Loucy (cell line): ENCODE measurements around the gene C17orf114.

Experiments
- H2AFZ ChIP-seq: fragments of 200-600 bp; sonication (generic); 2 replicates; pipeline ENCODE4 v1.6.0; 2016; ENCODE audit warnings: antibody characterized with exemption, mild to moderate bottlenecking, low read length, moderate library complexity
- H3F3A ChIP-seq: fragments of 200-600 bp; 2 replicates; pipeline ENCODE4 v1.6.0; 2016; ENCODE audit warnings: antibody characterized with exemption, low read depth, mild to moderate bottlenecking
- H3K27me3 ChIP-seq: fragments of 200-600 bp; sonication (generic); 2 replicates; pipeline ENCODE4 v1.6.1; 2014; ENCODE audit warnings: low read length, mild to moderate bottlenecking; ENCODE audit not compliant: insufficient read depth, poor library complexity, severe bottlenecking
- H3K36me3 ChIP-seq: fragments of 200-600 bp; sonication (generic); 2 replicates; pipeline ENCODE4 v1.6.1; 2016; ENCODE audit warnings: low read length; ENCODE audit not compliant: insufficient read depth
- H3K4me1 ChIP-seq: fragments of 200-600 bp; sonication (generic); 2 replicates; pipeline ENCODE4 v1.5.1; 2014; ENCODE audit warnings: low read length, mild to moderate bottlenecking; ENCODE audit not compliant: insufficient read depth, poor library complexity, severe bottlenecking
- H3K4me2 ChIP-seq: fragments of 200-600 bp; sonication (generic); 2 replicates; pipeline ENCODE4 v1.6.0; 2014; ENCODE audit warnings: antibody characterized with exemption, low read length, low read depth, mild to moderate bottlenecking; ENCODE audit not compliant: poor library complexity, severe bottlenecking
- H3K4me3 ChIP-seq: fragments of 200-600 bp; sonication (generic); 2 replicates; pipeline ENCODE4 v1.5.1; 2014; ENCODE audit warnings: low read length, mild to moderate bottlenecking, mixed read lengths; ENCODE audit not compliant: poor library complexity, severe bottlenecking
- H3K79me2 ChIP-seq: fragments of 200-600 bp; sonication (generic); 2 replicates; pipeline ENCODE4 v1.6.1; 2014; ENCODE audit warnings: low read length; ENCODE audit not compliant: insufficient read depth
- H3K9ac ChIP-seq: fragments of 200-600 bp; sonication (generic); 2 replicates; pipeline ENCODE4 v1.6.0; 2014; ENCODE audit warnings: mild to moderate bottlenecking, low read depth, low read length, moderate library complexity; ENCODE audit not compliant: poor library complexity, severe bottlenecking
- H3K9me2 ChIP-seq: fragments of 200-600 bp; sonication (generic); replicated peaks from 2 replicates; pipeline ENCODE4 v1.6.1; 2016; ENCODE audit warnings: low read depth, low read length, mixed read lengths
- H3K9me3 ChIP-seq: fragments of 200-600 bp; sonication (generic); 2 replicates; pipeline ENCODE4 v1.6.1; 2014; ENCODE audit warnings: mild to moderate bottlenecking, antibody characterized with exemption, low read length, low read depth; ENCODE audit not compliant: insufficient read depth
- H4K20me1 ChIP-seq: fragments of 200-600 bp; sonication (generic); 2 replicates; pipeline ENCODE4 v1.6.0; 2014; ENCODE audit warnings: antibody characterized with exemption, low read length, mild to moderate bottlenecking; ENCODE audit not compliant: insufficient read depth, poor library complexity, severe bottlenecking
- EZH2phosphoT487 ChIP-seq: fragments of 200-600 bp; IDR thresholded peaks from 2 replicates; pipeline ENCODE4 v1.6.1; 2018; ENCODE audit warnings: antibody characterized with exemption, mild to moderate bottlenecking, moderate library complexity, borderline replicate concordance
- TF ChIP-seq, protein P1 (sequence below): fragments of 200-600 bp; sonication (generic); conservative IDR thresholded peaks from 2 replicates; pipeline ENCODE4 v1.5.1; 2014; ENCODE audit warnings: mild to moderate bottlenecking, antibody characterized with exemption, low read length

Gene C17orf114

GRCh38 chr17:4764595-4764994 lies 37.5 kb downstream of the C17orf114 start:
- no peak overlapping the region for H3K4me2 ChIP-seq
- H3K9me3 ChIP-seq, result no peaks in the 10 kb centered on the region
- H3K27me3 ChIP-seq, result no peaks in the 10 kb centered on the region
- H3K9ac ChIP-seq, result no peak overlapping the region
- no peaks in the 10 kb centered on the region for H3F3A ChIP-seq
- TF ChIP-seq, protein P1, sequence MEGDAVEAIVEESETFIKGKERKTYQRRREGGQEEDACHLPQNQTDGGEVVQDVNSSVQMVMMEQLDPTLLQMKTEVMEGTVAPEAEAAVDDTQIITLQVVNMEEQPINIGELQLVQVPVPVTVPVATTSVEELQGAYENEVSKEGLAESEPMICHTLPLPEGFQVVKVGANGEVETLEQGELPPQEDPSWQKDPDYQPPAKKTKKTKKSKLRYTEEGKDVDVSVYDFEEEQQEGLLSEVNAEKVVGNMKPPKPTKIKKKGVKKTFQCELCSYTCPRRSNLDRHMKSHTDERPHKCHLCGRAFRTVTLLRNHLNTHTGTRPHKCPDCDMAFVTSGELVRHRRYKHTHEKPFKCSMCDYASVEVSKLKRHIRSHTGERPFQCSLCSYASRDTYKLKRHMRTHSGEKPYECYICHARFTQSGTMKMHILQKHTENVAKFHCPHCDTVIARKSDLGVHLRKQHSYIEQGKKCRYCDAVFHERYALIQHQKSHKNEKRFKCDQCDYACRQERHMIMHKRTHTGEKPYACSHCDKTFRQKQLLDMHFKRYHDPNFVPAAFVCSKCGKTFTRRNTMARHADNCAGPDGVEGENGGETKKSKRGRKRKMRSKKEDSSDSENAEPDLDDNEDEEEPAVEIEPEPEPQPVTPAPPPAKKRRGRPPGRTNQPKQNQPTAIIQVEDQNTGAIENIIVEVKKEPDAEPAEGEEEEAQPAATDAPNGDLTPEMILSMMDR, result no peak
- TF ChIP-seq EZH2phosphoT487, result no peak
- no peak overlapping the region for H3K4me3 ChIP-seq
- H3K36me3 ChIP-seq, result no peaks in the 10 kb centered on the region
- no peaks in the 10 kb centered on the region for H4K20me1 ChIP-seq
- no peaks in the 10 kb centered on the region for H3K9me2 ChIP-seq
- H3K4me1 ChIP-seq, result no peaks in the 10 kb centered on the region
- no peaks in the 10 kb centered on the region for H3K79me2 ChIP-seq
- peak overlapping the region; percentile 44; the same call in 1 of the 2 replicates for H2AFZ ChIP-seq

- Histone ChIP-seq H3K4me1 (no peaks in the 10 kb centered on the region), H3K4me2 (no peak overlapping the region)
- TF ChIP-seq, protein P1, result no peak
Measured at GRCh38 chr17:4759776-4760236, 42.3 kb downstream of the C17orf114 start.

GRCh38 chr17:4753392-4753791 lies 48.7 kb downstream of the C17orf114 start:
- H4K20me1 ChIP-seq, result no peaks in the 10 kb centered on the region
- H3K36me3 ChIP-seq, result no peaks in the 10 kb centered on the region
- H3K9me2 ChIP-seq, result no peaks in the 10 kb centered on the region
- no peak overlapping the region for H3K4me2 ChIP-seq
- H3K9ac ChIP-seq, result no peak overlapping the region
- TF ChIP-seq, protein P1, result no peak
- TF ChIP-seq EZH2phosphoT487, result no peak
- no peaks in the 10 kb centered on the region for H3K27me3 ChIP-seq
- H2AFZ ChIP-seq, result 0 out of 2 replicates have a peak overlapping the region, but pooled peaks have one; percentile 33
- no peaks in the 10 kb centered on the region for H3K79me2 ChIP-seq
- H3K4me1 ChIP-seq, result no peaks in the 10 kb centered on the region
- no peak overlapping the region for H3K4me3 ChIP-seq
- no peaks in the 10 kb centered on the region for H3F3A ChIP-seq
- no peaks in the 10 kb centered on the region for H3K9me3 ChIP-seq

More at GRCh38 chr17:4759776-4760236, 42.3 kb downstream of the C17orf114 start:
- Histone ChIP-seq H3K9me3 (no peaks in the 10 kb centered on the region), H4K20me1 (no peaks in the 10 kb centered on the region), H3F3A (no peaks in the 10 kb centered on the region), H3K4me3 (no peak overlapping the region), H2AFZ (no peak overlapping the region), H3K9ac (no peak overlapping the region), H3K79me2 (no peaks in the 10 kb centered on the region), H3K9me2 (no peaks in the 10 kb centered on the region), H3K27me3 (no peaks in the 10 kb centered on the region), H3K36me3 (no peaks in the 10 kb centered on the region)
